ENCODE data around the gene MYH9. TPM values are rescaled to one million over a fixed set of nuclear protein-coding genes. Genes with fewer than 3 reads are reported as not detected.
A peak's percentile ranks its signal among the peaks of the same experiment; 100 is the strongest.
"Not testable (repeated sequence)": the region's sequence is repeated elsewhere in the genome, so short reads cannot be mapped to it uniquely, and the experiment has no call there.

MYH9 gene
- total and polyA plus RNA-seq, 11 donors, result 109 to 482 (median 238) TPM

DNA sequence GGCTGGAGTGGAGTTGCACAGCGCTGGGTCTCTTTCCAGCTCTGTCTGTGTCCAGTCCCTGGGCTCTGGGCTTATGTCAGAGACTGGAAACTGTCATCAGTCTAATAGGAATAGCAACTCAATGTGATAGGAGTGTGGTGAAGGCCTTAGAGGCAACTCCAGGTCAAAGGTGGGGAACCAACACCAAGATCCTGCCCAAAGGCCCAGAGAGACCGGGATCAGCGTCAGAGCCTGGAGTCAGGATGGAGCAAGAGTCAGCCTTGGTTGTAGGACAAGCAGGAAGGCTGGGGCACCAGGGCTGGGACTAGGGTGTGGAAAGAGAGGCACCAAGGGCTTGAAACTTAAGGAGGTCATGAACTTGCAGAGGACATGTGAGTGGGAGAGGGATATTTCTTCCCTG, 125.5 kb downstream of the MYH9 start:
- ATAC-seq; intact Hi-C loops (cut with DNase I); H3K27ac ChIP-seq; H3K9me3 ChIP-seq; H3K27me3 ChIP-seq; H3K4me3 ChIP-seq; DNase-seq: not testable (repeated sequence)
- WGBS, 4 donors, result 92 to 97% (median 95%) methylated on average over 3 of the region's 3 CpGs
- H3K36me3 ChIP-seq, result peaks cover 0 to 95% (median 45%) of the 10 kb centered on the region in 9 donors
- H3K4me1 ChIP-seq, result peaks cover 0 to 28% (median 19%) of the 10 kb centered on the region in 12 donors

DNA sequence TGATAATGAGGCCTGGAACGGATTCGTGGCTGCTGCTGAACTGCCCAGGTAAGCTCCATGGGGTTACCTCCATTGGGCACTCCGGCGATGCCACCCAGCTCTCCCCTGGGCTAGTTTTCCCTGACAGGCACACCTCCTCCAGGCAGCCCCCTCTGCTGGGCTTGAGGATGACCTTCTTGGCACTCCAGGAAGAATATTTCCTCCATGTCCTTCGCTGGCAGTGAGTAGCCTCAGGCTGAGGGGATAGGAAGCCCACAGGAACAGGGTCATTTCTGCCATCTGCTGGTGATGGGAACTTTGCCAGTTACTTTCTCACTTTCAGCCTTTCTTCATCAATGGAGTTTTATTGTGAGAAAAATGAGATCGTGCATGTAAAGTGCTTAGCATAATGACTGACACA, 126.1 kb downstream of the MYH9 start:
- intact Hi-C loops (cut with DNase I); DNase-seq; H3K4me3 ChIP-seq; H3K27me3 ChIP-seq; ATAC-seq; H3K27ac ChIP-seq; H3K9me3 ChIP-seq: not testable (repeated sequence)
- Histone ChIP-seq H3K36me3 (peaks cover 0 to 95% (median 45%) of the 10 kb centered on the region in 9 donors), H3K4me1 (peaks cover 0 to 32% (median 19%) of the 10 kb centered on the region in 12 donors)
- 74 to 83% (median 80%) methylated on average over 6 of the region's 6 CpGs for WGBS, 4 donors

DNA sequence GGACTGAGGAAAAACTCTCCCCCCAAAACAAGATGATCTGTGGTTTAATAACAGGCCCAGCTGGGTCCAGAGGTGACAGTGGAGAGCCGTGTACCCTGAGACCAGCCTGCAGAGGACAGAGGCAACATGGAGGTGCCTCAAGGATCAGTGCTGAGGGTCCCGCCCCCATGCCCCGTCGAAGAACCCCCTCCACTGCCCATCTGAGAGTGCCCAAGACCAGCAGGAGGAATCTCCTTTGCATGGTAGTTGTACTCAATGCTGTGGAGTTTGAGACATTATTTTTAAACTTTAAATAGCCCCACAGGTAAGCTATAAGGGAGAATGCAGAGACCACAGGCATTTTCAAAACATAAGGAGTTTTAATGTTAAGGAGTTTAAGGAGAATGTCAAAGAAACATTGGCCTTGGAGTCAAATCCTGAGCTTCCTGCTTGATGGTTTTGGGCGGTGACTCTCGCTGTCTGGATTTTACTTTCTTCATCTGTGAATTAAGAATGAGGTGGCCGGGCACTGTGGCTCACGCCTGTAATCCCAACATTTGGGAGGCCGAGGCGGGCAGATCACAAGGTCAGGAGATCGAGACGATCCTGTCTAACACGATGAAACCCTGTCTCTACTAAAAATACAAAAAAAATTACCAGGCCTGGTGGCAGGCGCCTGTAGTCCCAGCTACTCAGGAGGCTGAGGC, 128.0 kb downstream of the MYH9 start:
- peaks cover 0 to 49% (median 28%) of the 10 kb centered on the region in 12 donors for H3K4me1 ChIP-seq

DNA sequence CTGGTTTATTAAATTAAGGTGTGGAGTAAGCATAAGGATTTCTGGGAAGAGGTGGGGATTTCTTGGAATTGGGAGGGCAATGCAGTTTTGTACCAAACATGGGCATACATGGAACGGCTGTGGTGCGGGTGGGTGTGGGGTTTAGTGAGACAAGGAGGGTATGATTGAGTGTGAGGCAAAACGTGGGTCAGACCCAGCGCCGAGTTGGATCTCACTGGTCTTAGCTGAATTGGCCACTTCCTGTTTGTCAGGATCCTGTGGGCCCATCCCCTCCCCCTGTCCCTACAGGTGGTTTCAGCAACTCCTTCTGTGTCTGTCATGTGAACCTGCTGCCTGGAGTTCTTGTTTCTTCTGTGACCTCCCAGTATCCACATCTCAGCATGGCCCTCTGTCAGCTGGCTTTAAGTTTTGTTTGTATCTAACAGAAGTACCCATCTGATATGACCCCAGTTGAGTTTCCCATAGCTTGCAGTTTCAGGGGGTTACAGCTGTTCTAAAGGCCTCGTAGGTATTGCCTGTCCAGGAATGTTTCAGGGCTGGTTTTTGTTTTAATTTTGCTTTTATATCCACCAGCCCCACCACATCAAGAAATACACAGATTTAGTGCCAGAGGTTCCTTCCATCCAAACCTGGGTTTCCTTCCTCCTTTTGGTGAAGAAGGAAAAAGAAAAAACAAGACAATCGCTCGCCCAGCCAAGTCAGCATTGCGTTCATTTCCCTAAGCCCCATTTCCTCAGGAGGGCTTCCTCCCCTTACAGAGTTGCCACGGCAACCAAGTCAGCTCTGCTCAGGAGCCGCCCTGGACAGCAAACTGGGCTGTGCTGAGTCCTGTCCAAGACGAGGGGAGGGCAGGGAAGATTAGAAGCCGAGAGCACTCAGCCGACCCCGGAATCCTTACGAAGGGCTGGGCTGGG, 128.8 kb downstream of the MYH9 start:
- ATAC-seq (peak in 3 of 4 donors; percentile 28 to 65 (median 55)), DNase-seq (peak in 4 of 5 donors; percentile 48 to 72 (median 69))
- TF ChIP-seq, protein P1, sequence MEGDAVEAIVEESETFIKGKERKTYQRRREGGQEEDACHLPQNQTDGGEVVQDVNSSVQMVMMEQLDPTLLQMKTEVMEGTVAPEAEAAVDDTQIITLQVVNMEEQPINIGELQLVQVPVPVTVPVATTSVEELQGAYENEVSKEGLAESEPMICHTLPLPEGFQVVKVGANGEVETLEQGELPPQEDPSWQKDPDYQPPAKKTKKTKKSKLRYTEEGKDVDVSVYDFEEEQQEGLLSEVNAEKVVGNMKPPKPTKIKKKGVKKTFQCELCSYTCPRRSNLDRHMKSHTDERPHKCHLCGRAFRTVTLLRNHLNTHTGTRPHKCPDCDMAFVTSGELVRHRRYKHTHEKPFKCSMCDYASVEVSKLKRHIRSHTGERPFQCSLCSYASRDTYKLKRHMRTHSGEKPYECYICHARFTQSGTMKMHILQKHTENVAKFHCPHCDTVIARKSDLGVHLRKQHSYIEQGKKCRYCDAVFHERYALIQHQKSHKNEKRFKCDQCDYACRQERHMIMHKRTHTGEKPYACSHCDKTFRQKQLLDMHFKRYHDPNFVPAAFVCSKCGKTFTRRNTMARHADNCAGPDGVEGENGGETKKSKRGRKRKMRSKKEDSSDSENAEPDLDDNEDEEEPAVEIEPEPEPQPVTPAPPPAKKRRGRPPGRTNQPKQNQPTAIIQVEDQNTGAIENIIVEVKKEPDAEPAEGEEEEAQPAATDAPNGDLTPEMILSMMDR (IDR thresholded peaks at IDR 0.05), result no peak
- no peak for TF ChIP-seq POLR2A (IDR thresholded peaks at IDR 0.05)
- no peaks in the 10 kb centered on the region for H3K27me3 ChIP-seq
- H3K27ac ChIP-seq, result peak overlapping the region; percentile 6 to 89 (median 66)
- H3K9me3 ChIP-seq, result no peaks in the 10 kb centered on the region
- H3K36me3 ChIP-seq, result peaks cover 0 to 79% (median 29%) of the 10 kb centered on the region in 9 donors
- 40 to 54% (median 45%) methylated on average over 16 of the region's 16 CpGs for WGBS, 4 donors
- H3K4me3 ChIP-seq, result no peak overlapping the region
- intact Hi-C loops (cut with DNase I), result no loop called here
- H3K4me1 ChIP-seq, result peaks cover 0 to 57% (median 36%) of the 10 kb centered on the region in 12 donors

More for the DNA sequence above, 128.0 kb downstream of the MYH9 start:
- Histone ChIP-seq H3K9me3 (no peaks in the 10 kb centered on the region), H3K36me3 (peaks cover 0 to 86% (median 30%) of the 10 kb centered on the region in 9 donors), H3K27me3 (no peaks in the 10 kb centered on the region), H3K27ac (peak overlapping the region; percentile 6 to 89 (median 66)), H3K4me3 (no peak overlapping the region)
- 67 to 74% (median 70%) methylated on average over 13 to 14 of the region's 14 CpGs for WGBS, 4 donors
- DNase-seq (no peak), ATAC-seq (no peak)
- intact Hi-C loops (cut with DNase I), result no loop called here
- no peak for TF ChIP-seq POLR2A (IDR thresholded peaks at IDR 0.05)
- TF ChIP-seq, protein P1 (IDR thresholded peaks at IDR 0.05), result no peak

All from heart left ventricle (tissue), 16 donors.